ENCODE data around the gene IRX4.

IRX4 gene

GRCh38 chr5:1882337-1883119, at the start of gene IRX4:
Gene IRX4, minus strand, starts transcription at chr5:1882925. Its CDS starts 278 bp downstream, at chr5:1882647.
- DNase-seq = no peak

- DNase-seq = no peak
Measured at GRCh38 chr5:1931604-1932231, 49.0 kb upstream of the IRX4 start.

- no peak for DNase-seq
Measured at GRCh38 chr5:1930880-1931603, 48.3 kb upstream of the IRX4 start.

- no peak for DNase-seq
Measured at GRCh38 chr5:1930501-1930879, 47.8 kb upstream of the IRX4 start.

GRCh38 chr5:1929108-1929991, 46.6 kb upstream of the IRX4 start:
- no peak for DNase-seq

- no peak for DNase-seq
Measured at GRCh38 chr5:1926471-1927341, 44.0 kb upstream of the IRX4 start.

- DNase-seq = no peak
Measured at GRCh38 chr5:1926071-1926440, 43.3 kb upstream of the IRX4 start.

- no peak for DNase-seq
Measured at GRCh38 chr5:1925111-1926070, 42.7 kb upstream of the IRX4 start.

GRCh38 chr5:1923766-1924165, 41.0 kb upstream of the IRX4 start:
- no peak for DNase-seq

- DNase-seq = no peak
Measured at GRCh38 chr5:1923341-1923740, 40.6 kb upstream of the IRX4 start.

GRCh38 chr5:1921711-1922110, 39.0 kb upstream of the IRX4 start:
- no peak for DNase-seq

- DNase-seq = no peak
Measured at GRCh38 chr5:1919750-1920149, 37.0 kb upstream of the IRX4 start.

GRCh38 chr5:1919209-1919566, 36.5 kb upstream of the IRX4 start:
- no peak for DNase-seq

- no peak for DNase-seq
Measured at GRCh38 chr5:1918488-1919208, 35.9 kb upstream of the IRX4 start.

GRCh38 chr5:1917830-1918487, 35.2 kb upstream of the IRX4 start:
- no peak for DNase-seq

- DNase-seq = no peak
Measured at GRCh38 chr5:1916041-1917001, 33.6 kb upstream of the IRX4 start.

GRCh38 chr5:1915316-1915715, 32.6 kb upstream of the IRX4 start:
- no peak for DNase-seq

- no peak for DNase-seq
Measured at GRCh38 chr5:1914471-1914870, 31.7 kb upstream of the IRX4 start.
